Psoas muscle (tissue), 8 donors: ENCODE data around the gene HAS3. TPM values are rescaled to one million over a fixed set of nuclear protein-coding genes. Genes with fewer than 3 reads are reported as not detected.

Experiments
- ATAC-seq, 4 donors: fragments of 200-7000 bp; cut with Tn5 transposase; one replicate each; pipeline ENCODE4 v1.9.1; 2020; ENCODE audit warnings: moderate library complexity in 3 of 4, mild to moderate bottlenecking in 2 of 4
- DNase-seq, 2 donors: peaks; one replicate each; pipeline ENCODE4 v3.0.0-alpha.2; 2020
- H3K27ac ChIP-seq: fragments of 200-600 bp; one replicate; pipeline ENCODE4 v1.8.0; 2022
- H3K27me3 ChIP-seq, 3 donors: fragments of 200-600 bp in 1 of 3; one replicate each; pipeline versions ENCODE4 v1.6.1 to v1.8.0; 2013 to 2022; ENCODE audit warnings: low read length in 2 of 3, mild to moderate bottlenecking in 2 of 3, moderate library complexity in 1 of 3; ENCODE audit not compliant: insufficient read depth in 3 of 3
- H3K36me3 ChIP-seq, 2 donors: fragments of 200-600 bp in 1 of 2; one replicate each; pipeline versions ENCODE4 v1.6.1 to v1.8.0; 2013 to 2022; ENCODE audit warnings: low read depth in 1 of 2, mild to moderate bottlenecking in 1 of 2, moderate library complexity in 1 of 2; ENCODE audit not compliant: insufficient read depth in 1 of 2
- H3K4me1 ChIP-seq: fragments of 200-600 bp; one replicate; pipeline ENCODE4 v1.8.0; 2022
- H3K4me3 ChIP-seq: fragments of 200-600 bp; one replicate; pipeline ENCODE4 v1.8.0; 2022; ENCODE audit warnings: mild to moderate bottlenecking
- H3K9me3 ChIP-seq: fragments of 200-600 bp; one replicate; pipeline ENCODE4 v1.8.0; 2022
- WGBS, 3 donors: extraction: QIAGEN DNeasy Blood & Tissue Kit; methylation state at CpG; one replicate each; pipeline versions ENCODE4 v1.1.6 to v1.1.7; 2013; 5-methylcytosine and 5-hydroxymethylcytosine counted together
- intact Hi-C, 2 donors: fragments of 100-400 bp; cut with DNase I; formaldehyde crosslinking; loops; one replicate each; pipeline versions ENCODE4 v1.11.0 to v1.14.2; 2022
- polyA plus RNA-seq, 3 donors: library from polyadenylated mRNA; stranded (reverse); fragments of 200-250 nt; gene quantifications; one replicate each; pipeline ENCODE4 v1.2.3, GENCODE V29; 2013
- total RNA-seq, 4 donors: library from RNA; stranded (reverse); fragmentation: NEBNext Ultra II Directional in 2 of 4; extraction: Animal tissue kit (Norgen Biotek cat#: 25700) in 2 of 4; gene quantifications; one replicate each; pipeline versions ENCODE4 v1.2.1 to v1.2.4, GENCODE V29; 2021 to 2023
- TF ChIP-seq, protein P1 (sequence below): fragments of 200-600 bp; IDR thresholded peaks from one replicate; pipeline ENCODE4 v1.8.0; 2022; ENCODE audit warnings: antibody characterized with exemption
- donor health status: healthy with polysubstance abuse.
- donor health status: DM: no; HTN: no; CAD: no; lungs with moderate emphysema.
- donor health status: Bipolar disorder and iron deficiency.
- donor health status: healthy.
- donor health status: DM: yes; HTN: yes; CAD: no.
- donor health status: DM: no; HTN: no; CAD: no.
- donor health status: DM: no; HTN: no; CAD: no.
- donor health status: DM: yes; HTN: yes; CAD: no.

HAS3 gene
- total and polyA plus RNA-seq, 7 donors, result 0.40 to 1.8 (median 0.86) TPM

DNA sequence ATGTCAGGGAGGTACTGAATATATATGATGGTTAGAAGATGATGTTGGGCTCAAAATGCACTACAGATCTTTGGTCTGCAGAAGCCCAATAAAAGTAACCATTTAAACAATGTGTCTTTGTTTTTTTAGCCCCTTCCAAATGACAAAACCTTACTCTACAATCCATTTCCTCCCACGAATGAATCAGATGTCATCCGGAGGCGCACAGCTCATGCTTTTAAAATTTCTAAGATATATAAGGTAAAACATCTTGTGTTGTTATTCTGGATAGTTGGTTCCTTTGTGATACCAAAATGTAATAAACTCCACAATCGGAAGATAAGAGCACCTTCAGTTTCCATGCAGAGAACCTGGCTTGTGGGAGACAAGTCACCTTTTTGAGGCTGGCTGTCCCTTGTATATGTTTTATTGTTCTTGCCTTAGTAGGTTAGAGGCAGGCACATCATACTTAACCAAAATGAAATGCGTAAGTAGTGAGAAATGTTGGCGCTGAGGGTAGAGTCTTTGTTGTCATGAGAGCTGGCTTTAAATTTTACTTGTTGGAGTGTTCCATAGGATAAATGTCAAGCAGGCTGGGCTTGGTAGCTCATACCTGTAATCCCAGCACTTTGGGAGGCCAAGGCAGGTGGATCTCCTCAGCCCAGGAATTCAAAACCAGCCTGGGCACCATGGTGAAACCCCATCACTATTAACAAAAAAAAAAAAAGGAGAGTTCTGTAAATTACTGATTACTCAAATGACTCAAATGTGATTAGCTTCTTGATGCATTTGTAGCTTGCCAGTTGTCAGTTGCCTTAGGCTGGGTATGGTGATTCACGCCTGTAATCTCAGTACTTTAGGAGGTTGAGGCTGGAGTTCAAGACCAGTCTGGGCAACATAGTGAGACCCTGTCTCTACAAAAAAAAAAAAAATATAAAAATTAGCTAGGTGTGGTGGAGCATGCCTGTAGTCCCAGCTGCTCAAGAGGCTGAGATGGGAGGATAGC is 61.8 kb downstream of the HAS3 start:
- no peak for ATAC-seq
- H3K4me1 ChIP-seq, result no peaks in the 10 kb centered on the region
- H3K9me3 ChIP-seq, result no peaks in the 10 kb centered on the region
- 90 to 93% (median 92%) methylated on average over 7 of the region's 7 CpGs for WGBS, 3 donors
- intact Hi-C loops, result no loop called here
- DNase-seq, result no peak
- no peak overlapping the region for H3K27ac ChIP-seq
- H3K36me3 ChIP-seq, result peaks cover 17 to 84% of the 10 kb centered on the region in 2 donors
- no peak overlapping the region for H3K4me3 ChIP-seq
- H3K27me3 ChIP-seq, result no peaks in the 10 kb centered on the region
- TF ChIP-seq, protein P1, sequence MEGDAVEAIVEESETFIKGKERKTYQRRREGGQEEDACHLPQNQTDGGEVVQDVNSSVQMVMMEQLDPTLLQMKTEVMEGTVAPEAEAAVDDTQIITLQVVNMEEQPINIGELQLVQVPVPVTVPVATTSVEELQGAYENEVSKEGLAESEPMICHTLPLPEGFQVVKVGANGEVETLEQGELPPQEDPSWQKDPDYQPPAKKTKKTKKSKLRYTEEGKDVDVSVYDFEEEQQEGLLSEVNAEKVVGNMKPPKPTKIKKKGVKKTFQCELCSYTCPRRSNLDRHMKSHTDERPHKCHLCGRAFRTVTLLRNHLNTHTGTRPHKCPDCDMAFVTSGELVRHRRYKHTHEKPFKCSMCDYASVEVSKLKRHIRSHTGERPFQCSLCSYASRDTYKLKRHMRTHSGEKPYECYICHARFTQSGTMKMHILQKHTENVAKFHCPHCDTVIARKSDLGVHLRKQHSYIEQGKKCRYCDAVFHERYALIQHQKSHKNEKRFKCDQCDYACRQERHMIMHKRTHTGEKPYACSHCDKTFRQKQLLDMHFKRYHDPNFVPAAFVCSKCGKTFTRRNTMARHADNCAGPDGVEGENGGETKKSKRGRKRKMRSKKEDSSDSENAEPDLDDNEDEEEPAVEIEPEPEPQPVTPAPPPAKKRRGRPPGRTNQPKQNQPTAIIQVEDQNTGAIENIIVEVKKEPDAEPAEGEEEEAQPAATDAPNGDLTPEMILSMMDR, result no peak

Other genes starting within 250 kb of the HAS3 start
- gene CHTF8, start 26.9 kb downstream of the HAS3 start, total RNA-seq, result 10 to 100 TPM; 26.2 to 69.1 (median 49.9) TPM
- 10 to 100 TPM; 28.3 to 63.6 (median 46.7) TPM for gene CHTF8, start 26.9 kb downstream of the HAS3 start, polyA plus RNA-seq
- gene UTP4, start 27.0 kb downstream of the HAS3 start, total RNA-seq, result 10 to 100 TPM; 38.8 to 85.3 (median 73.1) TPM
- gene UTP4, start 27.0 kb downstream of the HAS3 start, polyA plus RNA-seq, result 100 to 1,000 TPM in 1 of 3 donors, 10 to 100 TPM in 2; 64.9 to 107 (median 75.8) TPM
- gene SNTB2, start 81.5 kb downstream of the HAS3 start, total RNA-seq, result 10 to 100 TPM; 12.6 to 19.4 (median 14.7) TPM
- gene SNTB2, start 81.5 kb downstream of the HAS3 start, polyA plus RNA-seq, result 1 to 10 TPM; 2.7 to 8.4 (median 6.5) TPM
- 10 to 100 TPM; 46.2 to 60.6 (median 55.5) TPM for gene VPS4A, start 205.7 kb downstream of the HAS3 start, total RNA-seq
- gene VPS4A, start 205.7 kb downstream of the HAS3 start, polyA plus RNA-seq, result 10 to 100 TPM; 38.1 to 76.2 (median 56.5) TPM
- gene PDF, start 224.9 kb downstream of the HAS3 start, total RNA-seq, result 10 to 100 TPM in 2 of 4 donors, 1 to 10 TPM in 2; 8.7 to 16.4 (median 11.0) TPM
- 10 to 100 TPM in 1 of 3 donors, 1 to 10 TPM in 2; 6.8 to 19.8 (median 7.8) TPM for gene PDF, start 224.9 kb downstream of the HAS3 start, polyA plus RNA-seq
- 10 to 100 TPM; 28.3 to 36.5 (median 35.4) TPM for gene COG8, start 233.9 kb downstream of the HAS3 start, total RNA-seq
- gene COG8, start 233.9 kb downstream of the HAS3 start, polyA plus RNA-seq, result 10 to 100 TPM; 16.7 to 25.3 (median 22.6) TPM
- gene NIP7, start 234.1 kb downstream of the HAS3 start, total RNA-seq, result 10 to 100 TPM; 12.8 to 24.8 (median 16.6) TPM
- 10 to 100 TPM in 2 of 3 donors, 1 to 10 TPM in 1; 9.2 to 21.1 (median 15.6) TPM for gene NIP7, start 234.1 kb downstream of the HAS3 start, polyA plus RNA-seq
- under 1 TPM in 2 of 4 donors, not detected in 2; 0.26 to 0.34 TPM for gene TMED6, start 246.1 kb downstream of the HAS3 start, total RNA-seq
- gene TMED6, start 246.1 kb downstream of the HAS3 start, polyA plus RNA-seq, result under 1 TPM in 2 of 3 donors, not detected in 1; 0.09 to 0.13 TPM